ENCODE results near the gene EGR4.
"Not testable (repeated sequence)": the region's sequence is repeated elsewhere in the genome, so short reads cannot be mapped to it uniquely, and the experiment has no call there.

The EGR4 gene

GRCh38 chr2:73263540-73264331 lies 29.6 kb downstream of the EGR4 start:
- ChIA-PET POLR2A (interaction anchor here (0.6 kb wide), 1 partner anchor 12 kb away, joined by 3 read pairs; no protein-coding TSS in a partner anchor), CTCF (no interaction called here)
- no peak for DNase-seq (ENCODE audit: low read depth, low spot score)
- no peak overlapping the region for H3K4me3 ChIP-seq (ENCODE audit: low read depth, low read length)
- TF ChIP-seq CTCF (IDR thresholded peaks at IDR 0.05; ENCODE audit: insufficient read depth, low read length, missing control alignments), result no peak

- DNase-seq (ENCODE audit: low read depth, low spot score); POLR2A ChIA-PET; H3K4me3 ChIP-seq (ENCODE audit: low read depth, low read length): not testable (repeated sequence)
- CTCF ChIA-PET, result interaction anchor here (1.8 kb wide), 1 partner anchor 85 kb away, joined by 4 read pairs; no protein-coding TSS in a partner anchor
Measured at GRCh38 chr2:73262691-73263429, 30.5 kb downstream of the EGR4 start.

- ChIA-PET POLR2A (no interaction called here), CTCF (interaction anchor here (1.8 kb wide), 1 partner anchor 85 kb away, joined by 4 read pairs; no protein-coding TSS in a partner anchor)
- no peak for TF ChIP-seq CTCF (IDR thresholded peaks at IDR 0.05; ENCODE audit: insufficient read depth, low read length, missing control alignments)
- no peak for DNase-seq (ENCODE audit: low read depth, low spot score)
- no peak overlapping the region for H3K4me3 ChIP-seq (ENCODE audit: low read depth, low read length)
Measured at GRCh38 chr2:73262108-73262651, 31.2 kb downstream of the EGR4 start.

GRCh38 chr2:73260338-73260984 lies 32.9 kb downstream of the EGR4 start:
- TF ChIP-seq CTCF (IDR thresholded peaks at IDR 0.05; ENCODE audit: insufficient read depth, low read length, missing control alignments), result peak; percentile 75
- H3K4me3 ChIP-seq (ENCODE audit: low read depth, low read length), result no peak overlapping the region
- no peak for DNase-seq (ENCODE audit: low read depth, low spot score)
- ChIA-PET POLR2A (no interaction called here), CTCF (interaction anchor here (0.9 to 1.9 kb wide), 4 partner anchors 8 to 21 kb away, joined by 3 to 6 read pairs (median 5); no protein-coding TSS in a partner anchor)

- POLR2A ChIA-PET, result interaction anchor here (1.0 kb wide), 1 partner anchor 16 kb away, joined by 3 read pairs; no protein-coding TSS in a partner anchor
- H3K4me3 ChIP-seq (ENCODE audit: low read depth, low read length), result no peak overlapping the region
- no peak for DNase-seq (ENCODE audit: low read depth, low spot score)
- CTCF ChIA-PET, result interaction anchor here (0.9 to 1.9 kb wide), 5 partner anchors 9 to 368 kb away, joined by 3 to 6 read pairs (median 5); no protein-coding TSS in a partner anchor
- TF ChIP-seq CTCF (IDR thresholded peaks at IDR 0.05; ENCODE audit: insufficient read depth, low read length, missing control alignments), result no peak
Measured at GRCh38 chr2:73259704-73260337, 33.5 kb downstream of the EGR4 start.

GRCh38 chr2:73259276-73259675 lies 34.1 kb downstream of the EGR4 start:
- DNase-seq (ENCODE audit: low read depth, low spot score), result no peak
- no peak overlapping the region for H3K4me3 ChIP-seq (ENCODE audit: low read depth, low read length)
- ChIA-PET POLR2A (interaction anchor here (1.0 kb wide), 1 partner anchor 15 kb away, joined by 3 read pairs; no protein-coding TSS in a partner anchor), CTCF (interaction anchor here (1.2 to 1.9 kb wide), 5 partner anchors 9 to 367 kb away, joined by 4 to 6 read pairs (median 5); no protein-coding TSS in a partner anchor)
- no peak for TF ChIP-seq CTCF (IDR thresholded peaks at IDR 0.05; ENCODE audit: insufficient read depth, low read length, missing control alignments)

Data from AG04449 (cell line).